GM12878 (cell line): Measurements from ENCODE around the gene WIPF1.
"Not testable (repeated sequence)": the region's sequence is repeated elsewhere in the genome, so short reads cannot be mapped to it uniquely, and the experiment has no call there.

Experiments used
- CUX1 ChIP-seq: IDR thresholded peaks from 2 replicates; pipeline ENCODE4 v1.6.1; 2012; ENCODE audit warnings: improper control_type of control experiment, low read depth, low read length; ENCODE audit not compliant: insufficient replicate concordance
- EP300 ChIP-seq, 2 experiments: fragments of 150-350 bp in 1 of 2; IDR thresholded peaks; 2 replicates each; pipeline ENCODE4 v1.6.1; 2011 to 2012; ENCODE audit warnings: low read depth in 2 of 2, low read length in 2 of 2, borderline replicate concordance in 1 of 2, improper control_type of control experiment in 1 of 2, inconsistent platforms in 1 of 2; ENCODE audit not compliant: control insufficient read depth in 1 of 2
- EZH2 ChIP-seq: IDR thresholded peaks from 2 replicates; pipeline ENCODE4 v1.6.1; 2012; ENCODE audit warnings: low read depth, mild to moderate bottlenecking, control low read depth, inconsistent platforms, low read length, borderline replicate concordance; ENCODE audit not compliant: control insufficient read depth
- IKZF1 ChIP-seq: fragments of 450-650 bp; conservative IDR thresholded peaks from 2 replicates; pipeline ENCODE4 v1.6.1; 2017; ENCODE audit warnings: antibody characterized with exemption, mild to moderate bottlenecking
- LARP7 ChIP-seq: fragments of 450-650 bp; IDR thresholded peaks from 2 replicates; pipeline ENCODE4 v1.6.1; 2017; ENCODE audit warnings: mild to moderate bottlenecking
- MAX ChIP-seq: IDR thresholded peaks from 2 replicates; pipeline ENCODE4 v1.6.1; 2012; ENCODE audit warnings: low read depth, low read length, improper control_type of control experiment
- POLR2A ChIP-seq: IDR thresholded peaks from 2 replicates; pipeline ENCODE4 v1.6.1; 2011; ENCODE audit warnings: low read depth, mild to moderate bottlenecking, low read length
- SP1 ChIP-seq: IDR thresholded peaks from one replicate; pipeline ENCODE4 v1.6.1; 2011; ENCODE audit warnings: low read depth, low read length
- TARDBP ChIP-seq: IDR thresholded peaks from 2 replicates; pipeline ENCODE4 v1.6.1; 2016; ENCODE audit warnings: borderline replicate concordance
- TF ChIP-seq, protein P1 (sequence below), 3 experiments: IDR thresholded peaks in 2 of 3; conservative IDR thresholded peaks in 1 of 3; 2 replicates each; pipeline ENCODE4 v1.5.1; 2011; ENCODE audit warnings: low read depth in 3 of 3, low read length in 3 of 3, mild to moderate bottlenecking in 3 of 3, control low read depth in 2 of 3, moderate library complexity in 2 of 3, inconsistent platforms in 1 of 3, mixed read lengths in 1 of 3; ENCODE audit not compliant: control insufficient read depth in 2 of 3, insufficient read depth in 1 of 3; ENCODE audit errors: extremely low read depth in 1 of 3
- TF ChIP-seq, protein P2 (sequence below): IDR thresholded peaks from 2 replicates; pipeline ENCODE4 v1.6.1; 2012; ENCODE audit warnings: mild to moderate bottlenecking, low read depth, low read length

DNA sequence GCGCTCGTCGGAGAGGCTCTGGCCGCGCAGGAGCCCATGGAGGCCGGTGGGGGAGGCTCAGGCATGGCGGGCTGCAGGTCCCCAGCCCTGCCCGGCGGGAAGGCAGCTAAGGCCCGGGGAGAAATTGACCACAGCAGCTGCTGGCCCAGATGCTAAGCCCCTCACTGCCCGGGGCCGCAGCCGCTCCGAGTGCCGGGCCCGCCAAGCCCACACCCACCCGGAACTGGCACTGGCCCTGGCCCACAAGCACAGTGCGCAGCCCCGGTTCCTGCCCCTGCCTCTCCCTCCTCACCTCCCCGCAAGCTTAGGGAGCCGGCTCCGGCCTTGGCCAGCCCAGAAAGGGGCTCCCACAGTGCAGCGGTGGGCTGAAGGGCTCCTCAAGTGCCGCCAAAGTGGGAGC, 49.0 kb downstream of the WIPF1 start:
- TF ChIP-seq, protein P1, sequence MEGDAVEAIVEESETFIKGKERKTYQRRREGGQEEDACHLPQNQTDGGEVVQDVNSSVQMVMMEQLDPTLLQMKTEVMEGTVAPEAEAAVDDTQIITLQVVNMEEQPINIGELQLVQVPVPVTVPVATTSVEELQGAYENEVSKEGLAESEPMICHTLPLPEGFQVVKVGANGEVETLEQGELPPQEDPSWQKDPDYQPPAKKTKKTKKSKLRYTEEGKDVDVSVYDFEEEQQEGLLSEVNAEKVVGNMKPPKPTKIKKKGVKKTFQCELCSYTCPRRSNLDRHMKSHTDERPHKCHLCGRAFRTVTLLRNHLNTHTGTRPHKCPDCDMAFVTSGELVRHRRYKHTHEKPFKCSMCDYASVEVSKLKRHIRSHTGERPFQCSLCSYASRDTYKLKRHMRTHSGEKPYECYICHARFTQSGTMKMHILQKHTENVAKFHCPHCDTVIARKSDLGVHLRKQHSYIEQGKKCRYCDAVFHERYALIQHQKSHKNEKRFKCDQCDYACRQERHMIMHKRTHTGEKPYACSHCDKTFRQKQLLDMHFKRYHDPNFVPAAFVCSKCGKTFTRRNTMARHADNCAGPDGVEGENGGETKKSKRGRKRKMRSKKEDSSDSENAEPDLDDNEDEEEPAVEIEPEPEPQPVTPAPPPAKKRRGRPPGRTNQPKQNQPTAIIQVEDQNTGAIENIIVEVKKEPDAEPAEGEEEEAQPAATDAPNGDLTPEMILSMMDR (IDR thresholded peaks at IDR 0.05 in 2 of 3, conservative IDR thresholded peaks at IDR 0.05 in 1 of 3; ENCODE audit: control insufficient read depth in 2 of 3, extremely low read depth in 1 of 3, insufficient read depth in 1 of 3, low read depth in 3 of 3, low read length in 3 of 3), result not testable (repeated sequence)
- TF ChIP-seq POLR2A; MAX; TARDBP; CUX1; EZH2; SP1; EP300 (IDR thresholded peaks at IDR 0.05; ENCODE audit: borderline replicate concordance in 1 of 2, control insufficient read depth in 1 of 2, low read depth in 2 of 2, low read length in 2 of 2); IKZF1; LARP7: not testable (repeated sequence)
- TF ChIP-seq, protein P2, sequence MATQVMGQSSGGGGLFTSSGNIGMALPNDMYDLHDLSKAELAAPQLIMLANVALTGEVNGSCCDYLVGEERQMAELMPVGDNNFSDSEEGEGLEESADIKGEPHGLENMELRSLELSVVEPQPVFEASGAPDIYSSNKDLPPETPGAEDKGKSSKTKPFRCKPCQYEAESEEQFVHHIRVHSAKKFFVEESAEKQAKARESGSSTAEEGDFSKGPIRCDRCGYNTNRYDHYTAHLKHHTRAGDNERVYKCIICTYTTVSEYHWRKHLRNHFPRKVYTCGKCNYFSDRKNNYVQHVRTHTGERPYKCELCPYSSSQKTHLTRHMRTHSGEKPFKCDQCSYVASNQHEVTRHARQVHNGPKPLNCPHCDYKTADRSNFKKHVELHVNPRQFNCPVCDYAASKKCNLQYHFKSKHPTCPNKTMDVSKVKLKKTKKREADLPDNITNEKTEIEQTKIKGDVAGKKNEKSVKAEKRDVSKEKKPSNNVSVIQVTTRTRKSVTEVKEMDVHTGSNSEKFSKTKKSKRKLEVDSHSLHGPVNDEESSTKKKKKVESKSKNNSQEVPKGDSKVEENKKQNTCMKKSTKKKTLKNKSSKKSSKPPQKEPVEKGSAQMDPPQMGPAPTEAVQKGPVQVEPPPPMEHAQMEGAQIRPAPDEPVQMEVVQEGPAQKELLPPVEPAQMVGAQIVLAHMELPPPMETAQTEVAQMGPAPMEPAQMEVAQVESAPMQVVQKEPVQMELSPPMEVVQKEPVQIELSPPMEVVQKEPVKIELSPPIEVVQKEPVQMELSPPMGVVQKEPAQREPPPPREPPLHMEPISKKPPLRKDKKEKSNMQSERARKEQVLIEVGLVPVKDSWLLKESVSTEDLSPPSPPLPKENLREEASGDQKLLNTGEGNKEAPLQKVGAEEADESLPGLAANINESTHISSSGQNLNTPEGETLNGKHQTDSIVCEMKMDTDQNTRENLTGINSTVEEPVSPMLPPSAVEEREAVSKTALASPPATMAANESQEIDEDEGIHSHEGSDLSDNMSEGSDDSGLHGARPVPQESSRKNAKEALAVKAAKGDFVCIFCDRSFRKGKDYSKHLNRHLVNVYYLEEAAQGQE, result not testable (repeated sequence)
